Measurements from ENCODE around the gene FTSJ3. TPM values are rescaled to one million over a fixed set of nuclear protein-coding genes. Genes with fewer than 3 reads are reported as not detected.

FTSJ3 gene
- total and polyA plus RNA-seq, 2 experiments from 2014 or later, result 29.2 to 61.5 TPM

GRCh38 chr17:63827801-63828221, 348 bp upstream of the FTSJ3 start:
- Mint-ChIP-seq H3K27ac (peak overlapping the region; percentile 100), H3K36me3 (ENCODE audit: low read depth) (peaks cover 98% of the 10 kb centered on the region), H3K27me3 (ENCODE audit: insufficient read depth, low read depth, poor library complexity) (peaks cover 16% of the 10 kb centered on the region), H3K4me1 (peaks cover 20% of the 10 kb centered on the region), H3K9me3 (no peaks in the 10 kb centered on the region; the same call in 2 of the 3 replicates), H3K4me3 (peak overlapping the region; percentile 100)
- Histone ChIP-seq H3F3A (replicated peaks; ENCODE audit: low read depth) (peaks cover 12% of the 10 kb centered on the region; the same call in 1 of the 2 replicates), H3K79me2 (replicated peaks; ENCODE audit: insufficient read depth) (peaks cover 39% of the 10 kb centered on the region), H3K4me1 (ENCODE audit: insufficient read depth) (peaks cover 6% of the 10 kb centered on the region; the same call in 1 of the 2 replicates), H3K9me2 (ENCODE audit: insufficient read depth) (no peaks in the 10 kb centered on the region), H4K20me1 (replicated peaks; ENCODE audit: insufficient read depth) (peaks cover 35% of the 10 kb centered on the region), H3K36me3 (ENCODE audit: insufficient read depth) (peaks cover 66% of the 10 kb centered on the region), H3K27ac (ENCODE audit: low read depth) (0 out of 2 replicates have a peak overlapping the region, but pooled peaks have one; percentile 85), H3K27me3 (ENCODE audit: insufficient read depth) (no peaks in the 10 kb centered on the region), H3K4me3 (peak overlapping the region; percentile 84), H3K4me2 (peak overlapping the region; percentile 99), H2AFZ (peak overlapping the region; percentile 19; the same call in 1 of the 2 replicates)
- TF ChIP-seq EZH2phosphoT487 (IDR thresholded peaks at IDR 0.05; ENCODE audit: unreplicated experiment) (no peak), CREB1 (CRISPR knock-in tag; IDR thresholded peaks at IDR 0.05; ENCODE audit: low read depth) (no peak), NANOG (IDR thresholded peaks at IDR 0.05; ENCODE audit: borderline replicate concordance) (no peak), CTCF (conservative IDR thresholded peaks at IDR 0.05; ENCODE audit: low read depth in 2 of 2) (no peak), ETS1 (IDR thresholded peaks at IDR 0.05) (no peak)
- DNase-seq (ENCODE audit: low spot score) (no peak), ATAC-seq (no peak)

GRCh38 chr17:63826468-63827001, 928 bp downstream of the FTSJ3 start:
- H3K4me1 Mint-ChIP-seq, result peaks cover 20% of the 10 kb centered on the region
- Histone ChIP-seq H3K4me2 (peak overlapping the region; percentile 99), H3K27me3 (ENCODE audit: insufficient read depth) (no peaks in the 10 kb centered on the region), H4K20me1 (replicated peaks; ENCODE audit: insufficient read depth) (peaks cover 42% of the 10 kb centered on the region), H3K4me3 (peak overlapping the region; percentile 84), H3K9me2 (ENCODE audit: insufficient read depth) (no peaks in the 10 kb centered on the region), H3K36me3 (ENCODE audit: insufficient read depth) (peaks cover 71% of the 10 kb centered on the region), H3K27ac (ENCODE audit: low read depth) (peak overlapping the region; percentile 78), H3K79me2 (replicated peaks; ENCODE audit: insufficient read depth) (peaks cover 39% of the 10 kb centered on the region), H3F3A (replicated peaks; ENCODE audit: low read depth) (peaks cover 12% of the 10 kb centered on the region), H3K4me1 (ENCODE audit: insufficient read depth) (peaks cover 6% of the 10 kb centered on the region; the same call in 1 of the 2 replicates), H2AFZ (peak overlapping the region; percentile 33; the same call in 1 of the 2 replicates)
- H3K4me3 Mint-ChIP-seq, result peak overlapping the region; percentile 100
- DNase-seq (ENCODE audit: low spot score) (peak; percentile 56), ATAC-seq (peak; percentile 10)
- peak overlapping the region; percentile 100 for H3K27ac Mint-ChIP-seq
- peaks cover 18% of the 10 kb centered on the region for H3K27me3 Mint-ChIP-seq (ENCODE audit: insufficient read depth, low read depth, poor library complexity)
- peaks cover 98% of the 10 kb centered on the region for H3K36me3 Mint-ChIP-seq (ENCODE audit: low read depth)
- H3K9me3 Mint-ChIP-seq, result no peaks in the 10 kb centered on the region; the same call in 2 of the 3 replicates
- TF ChIP-seq EZH2phosphoT487 (IDR thresholded peaks at IDR 0.05; ENCODE audit: unreplicated experiment), result no peak
- TF ChIP-seq ZNF462 (CRISPR knock-in tag; IDR thresholded peaks at IDR 0.05), result no peak
- no peak for TF ChIP-seq POLR2AphosphoS5 (IDR thresholded peaks at IDR 0.05; ENCODE audit: low read depth)
- TF ChIP-seq CTCF (conservative IDR thresholded peaks at IDR 0.05; ENCODE audit: low read depth in 2 of 2), result no peak
- TF ChIP-seq JUNB (IDR thresholded peaks at IDR 0.05; ENCODE audit: unreplicated experiment), result no peak
- TF ChIP-seq EZH2 (IDR thresholded peaks at IDR 0.05; ENCODE audit: low read depth, unreplicated experiment), result no peak
- no peak for TF ChIP-seq NANOG (IDR thresholded peaks at IDR 0.05; ENCODE audit: borderline replicate concordance)
